C4-2B (cell line): ENCODE results near the gene ATP5F1E.

Source experiments
- H3K27ac ChIP-seq: fragments of 450-650 bp; 2 replicates; pipeline ENCODE4 v1.5.1; 2017
- CTCF ChIP-seq: fragments of 450-650 bp; conservative IDR thresholded peaks from 2 replicates; pipeline ENCODE4 v1.5.1; 2017; ENCODE audit warnings: mild to moderate bottlenecking
- ZFX ChIP-seq: fragments of 450-650 bp; IDR thresholded peaks from 2 replicates; pipeline ENCODE4 v1.6.1; 2017

ATP5F1E gene

DNA sequence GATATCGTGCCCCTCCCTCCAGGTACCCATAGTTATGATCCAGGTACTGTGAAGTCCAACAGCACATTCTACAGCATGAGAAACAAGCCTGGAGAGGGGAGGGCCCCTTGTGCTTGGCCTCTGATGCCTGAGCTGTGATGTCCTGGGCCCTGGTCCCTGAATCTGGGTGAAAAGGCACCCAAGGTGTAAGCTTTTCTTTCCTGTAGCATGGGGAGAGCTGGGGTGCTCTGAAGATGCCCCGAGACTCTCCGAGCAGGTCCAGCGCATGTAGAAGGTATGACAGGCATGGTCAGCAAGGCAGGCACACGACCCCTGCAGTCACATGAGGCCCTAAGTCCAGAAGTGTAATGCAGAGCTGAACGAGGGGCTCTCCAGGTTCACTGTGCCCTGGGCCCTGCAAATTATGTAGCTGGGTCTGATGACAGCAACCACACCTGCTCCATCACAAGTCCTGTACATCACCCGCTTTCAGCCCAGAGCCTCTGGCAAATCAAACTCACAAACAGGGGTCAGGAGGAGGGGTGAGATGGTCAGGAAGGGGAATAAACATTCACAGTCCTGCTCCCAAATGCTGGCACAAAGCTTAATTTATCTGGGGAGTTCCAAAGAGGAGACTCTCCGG lies 23.3 kb downstream of the ATP5F1E start:
- TF ChIP-seq ZFX (no peak), CTCF (no peak)
- H3K27ac ChIP-seq, result no peak overlapping the region

DNA sequence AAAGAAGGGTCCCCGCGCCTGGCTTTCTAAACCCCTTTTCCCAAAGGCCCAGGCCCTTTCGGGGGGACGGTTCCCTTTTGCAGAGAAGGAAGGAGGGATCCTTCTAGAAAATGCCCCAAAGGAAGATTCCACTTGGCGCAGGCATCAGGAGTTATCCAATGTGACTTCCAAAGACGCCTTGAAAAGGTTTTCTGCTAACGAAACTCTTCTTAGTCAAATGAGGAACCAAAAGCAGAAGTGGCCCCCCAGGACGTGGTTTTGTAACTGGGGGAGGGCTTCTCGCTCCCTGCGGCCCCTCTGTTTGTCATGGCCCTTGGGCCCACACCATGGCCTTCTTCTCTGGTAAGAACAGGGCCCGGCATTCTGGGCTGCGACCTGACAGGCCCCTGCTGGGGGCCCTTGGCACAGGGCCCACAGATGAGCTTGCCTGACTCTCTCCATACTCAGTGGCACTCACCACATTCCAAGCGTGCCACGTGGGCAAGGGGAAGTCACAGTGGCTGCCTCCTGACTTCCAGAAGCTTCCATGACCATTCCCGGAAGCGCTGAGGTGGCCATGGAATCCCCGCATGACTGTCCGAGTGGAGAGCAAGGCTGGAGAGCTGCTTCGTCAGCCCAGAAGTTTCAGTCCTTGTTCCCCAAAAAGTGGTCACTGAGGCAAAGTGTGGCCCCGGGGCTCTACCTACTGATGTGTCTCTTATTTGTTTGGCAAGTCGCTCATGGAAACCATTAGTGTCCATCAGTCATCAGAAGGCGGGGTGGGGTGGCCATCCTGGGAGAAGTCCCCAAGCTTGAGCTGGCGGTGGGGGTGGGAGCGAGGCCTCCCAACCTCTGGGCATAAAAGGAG lies 24.2 kb downstream of the ATP5F1E start:
- TF ChIP-seq CTCF (no peak), ZFX (no peak)
- peak overlapping the region; percentile 84 for H3K27ac ChIP-seq

DNA sequence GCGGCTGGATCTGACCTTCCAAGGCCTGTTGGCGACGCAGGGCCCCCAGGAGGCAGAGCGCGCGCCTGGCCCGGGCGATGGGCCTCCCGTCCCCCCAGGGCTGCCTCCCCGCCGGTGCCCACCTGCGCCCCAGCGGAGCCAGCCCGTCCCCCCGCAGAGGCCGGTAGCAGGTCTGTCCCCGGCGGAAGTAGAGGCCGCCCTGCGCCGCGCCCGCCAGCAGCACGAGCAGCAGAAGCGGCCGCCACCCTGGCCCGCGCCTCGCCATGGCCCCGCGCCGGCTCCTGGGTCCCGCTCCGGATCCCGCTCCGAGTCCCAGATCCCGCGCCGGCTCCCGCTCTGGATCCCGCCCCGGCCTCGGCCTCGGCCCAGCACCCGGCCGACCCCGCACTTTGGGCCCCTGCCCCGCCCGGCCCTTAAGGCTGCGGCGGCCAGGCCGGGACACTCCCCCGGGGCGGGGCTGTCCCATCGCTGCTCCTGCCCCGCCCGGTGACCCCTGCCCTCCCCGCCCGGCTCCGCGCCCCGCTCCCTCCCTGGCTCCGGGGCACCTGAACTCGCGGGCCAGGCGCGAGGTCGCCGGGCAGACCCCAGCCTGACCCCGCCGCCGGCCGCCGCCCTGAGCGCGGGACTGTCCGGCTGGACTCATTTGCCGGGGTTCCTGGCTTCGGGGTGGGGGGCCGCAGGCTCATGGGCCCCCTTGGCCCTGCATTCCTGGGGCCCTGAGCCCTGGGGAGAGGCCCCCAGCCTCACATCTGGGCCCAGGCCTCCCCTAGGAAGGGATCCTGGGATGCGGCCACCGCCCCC lies 25.1 kb downstream of the ATP5F1E start, which contains the start of gene CTSZ:
TSS of gene CTSZ (minus strand) at position 391 of the 801 bp plus-strand sequence. CDS start at position 265, 126 bp downstream.
- peak within 1 kb of the TSS; percentile 84 for H3K27ac ChIP-seq

GRCh38 chr20:59006167-59006863 lies 25.8 kb downstream of the ATP5F1E start:
- TF ChIP-seq ZFX (no peak), CTCF (no peak)
- H3K27ac ChIP-seq, result peak overlapping the region; percentile 84

More for the DNA sequence above, 25.1 kb downstream of the ATP5F1E start, which contains the start of gene CTSZ:
- peak; percentile 90; the same call in 1 of the 2 replicates for TF ChIP-seq ZFX
- TF ChIP-seq CTCF, result no peak

DNA sequence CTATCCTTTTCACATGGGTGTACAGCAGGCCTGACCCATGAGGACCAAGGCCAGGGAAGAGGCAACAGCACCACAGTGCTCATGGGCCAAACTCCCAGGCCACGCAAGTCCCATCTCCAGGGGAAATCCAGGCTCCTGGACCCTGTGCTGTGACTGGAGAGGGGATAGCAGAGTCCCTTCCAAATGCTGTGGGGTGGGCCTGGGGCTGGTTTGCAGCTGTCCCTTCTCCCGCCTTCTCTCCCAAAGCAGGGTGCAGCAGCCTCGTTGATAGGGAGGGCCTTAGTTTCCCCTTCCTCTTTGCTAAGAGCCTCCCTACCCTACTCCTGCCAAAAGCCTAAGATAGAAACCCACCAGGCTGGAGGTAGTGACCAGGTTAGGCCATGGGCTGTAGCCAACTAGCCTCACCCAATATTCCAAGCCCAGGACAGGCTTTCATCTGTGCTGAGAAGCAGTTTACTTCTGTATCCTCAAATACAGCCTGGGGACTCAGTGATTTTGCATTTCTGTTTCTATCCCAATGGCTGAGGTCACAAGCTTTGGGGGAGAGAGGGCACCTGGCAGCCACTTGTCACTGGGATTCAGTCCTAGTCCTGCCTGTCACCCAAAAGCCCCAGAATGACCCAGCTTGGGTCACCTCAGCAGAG lies 26.5 kb downstream of the ATP5F1E start:
- TF ChIP-seq CTCF (no peak), ZFX (no peak)
- H3K27ac ChIP-seq, result peak overlapping the region; percentile 84; the same call in 1 of the 2 replicates

DNA sequence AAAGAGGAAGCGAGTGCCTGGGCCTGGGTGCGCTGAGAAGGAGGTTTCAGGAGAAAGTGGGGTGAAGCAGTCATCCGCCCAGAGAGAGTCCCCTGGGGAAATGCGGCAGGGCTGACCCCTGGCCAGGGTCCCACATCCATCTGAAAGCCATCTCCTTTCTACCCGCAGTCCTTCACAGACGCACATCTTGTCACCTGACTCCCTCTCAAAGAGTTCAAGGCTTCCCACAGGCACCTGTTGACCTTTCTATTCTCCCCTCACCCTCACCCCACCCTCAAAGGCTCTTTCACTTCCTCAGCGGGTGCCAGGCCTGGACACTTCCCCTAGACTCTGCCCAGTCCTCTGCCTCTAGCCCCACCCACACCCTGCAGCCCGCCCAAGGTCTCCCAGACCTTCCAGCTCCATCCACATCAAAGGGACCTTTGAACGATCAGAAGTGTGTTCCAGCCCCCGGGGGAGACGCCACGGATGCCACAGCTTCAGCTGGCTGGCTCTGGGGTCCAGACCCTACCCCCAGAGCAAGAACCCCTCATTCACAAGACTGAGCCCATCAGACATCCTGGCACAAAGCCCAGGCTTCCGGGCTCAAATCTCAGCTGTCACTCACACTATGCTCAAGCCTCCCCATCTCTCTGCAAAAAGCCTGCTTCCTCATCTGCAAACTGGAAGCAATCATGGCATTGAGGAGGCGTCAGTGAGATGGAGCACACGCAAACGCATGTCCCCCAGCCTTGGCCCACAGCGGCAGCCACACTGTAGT lies 27.2 kb downstream of the ATP5F1E start:
- no peak for TF ChIP-seq CTCF
- TF ChIP-seq ZFX, result no peak
- no peak overlapping the region for H3K27ac ChIP-seq
